MM.1S (cell line): ENCODE data around the gene RAB22A.
A peak's percentile ranks its signal among the peaks of the same experiment; 100 is the strongest.

ENCODE experiments used
- DNase-seq: peaks from one replicate; pipeline ENCODE4 v3.0.0-alpha.2; 2015
- H2AFZ ChIP-seq: fragments of 300-600 bp; sonication (generic); 2 replicates; pipeline ENCODE4 v1.6.0; 2016; ENCODE audit warnings: antibody characterized with exemption, low read length
- H3F3A ChIP-seq: fragments of 300-600 bp; sonication (generic); 2 replicates; pipeline ENCODE4 v1.6.1; 2016; ENCODE audit warnings: mild to moderate bottlenecking, antibody characterized with exemption, low read length, moderate library complexity, mixed read lengths; ENCODE audit not compliant: insufficient read depth
- H3K27ac ChIP-seq: fragments of 300-600 bp; sonication (generic); 2 replicates; pipeline ENCODE4 v1.5.1; 2016; ENCODE audit warnings: mild to moderate bottlenecking, low read length
- H3K27me3 ChIP-seq: fragments of 300-600 bp; sonication (generic); replicated peaks from 2 replicates; pipeline ENCODE4 v1.6.0; 2016; ENCODE audit warnings: low read length; ENCODE audit not compliant: insufficient read depth
- H3K36me3 ChIP-seq: fragments of 300-600 bp; sonication (generic); replicated peaks from 2 replicates; pipeline ENCODE4 v1.6.1; 2016; ENCODE audit warnings: mild to moderate bottlenecking, low read length, mixed read lengths; ENCODE audit not compliant: insufficient read depth
- H3K4me1 ChIP-seq: fragments of 300-600 bp; sonication (generic); 2 replicates; pipeline ENCODE4 v1.6.1; 2016; ENCODE audit warnings: low read length, mixed read lengths
- H3K4me2 ChIP-seq: fragments of 300-600 bp; sonication (generic); 2 replicates; pipeline ENCODE4 v1.6.0; 2016; ENCODE audit warnings: low read depth, low read length
- H3K4me3 ChIP-seq: fragments of 300-600 bp; sonication (generic); 2 replicates; pipeline ENCODE4 v1.5.1; 2016; ENCODE audit warnings: low read length, mixed read lengths
- H3K79me2 ChIP-seq: fragments of 300-600 bp; sonication (generic); 2 replicates; pipeline ENCODE4 v1.6.1; 2016; ENCODE audit warnings: mixed run types, low read length, mixed read lengths
- H3K9ac ChIP-seq: fragments of 300-600 bp; sonication (generic); 2 replicates; pipeline ENCODE4 v1.6.1; 2016; ENCODE audit warnings: low read length, mixed read lengths
- H3K9me2 ChIP-seq: fragments of 300-600 bp; sonication (generic); replicated peaks from 2 replicates; pipeline ENCODE4 v1.6.1; 2016; ENCODE audit warnings: mild to moderate bottlenecking, low read length, mixed read lengths; ENCODE audit not compliant: insufficient read depth
- H3K9me3 ChIP-seq: fragments of 300-600 bp; sonication (generic); replicated peaks from 2 replicates; pipeline ENCODE4 v1.6.1; 2016; ENCODE audit warnings: mild to moderate bottlenecking, low read length, mixed read lengths; ENCODE audit not compliant: insufficient read depth
- H4K20me1 ChIP-seq: fragments of 300-600 bp; sonication (generic); 2 replicates; pipeline ENCODE4 v1.6.1; 2016; ENCODE audit warnings: mild to moderate bottlenecking, low read length, moderate library complexity, mixed read lengths; ENCODE audit not compliant: insufficient read depth
- EZH2 ChIP-seq: fragments of 300-600 bp; sonication (generic); optimal IDR thresholded peaks from 2 replicates; pipeline ENCODE3; 2017; ENCODE audit warnings: low read depth, mild to moderate bottlenecking, antibody characterized with exemption, low read length, mixed read lengths
- EZH2phosphoT487 ChIP-seq: fragments of 300-600 bp; sonication (generic); IDR thresholded peaks from 2 replicates; pipeline ENCODE4 v1.6.1; 2018; ENCODE audit warnings: antibody characterized with exemption, low read length
- TF ChIP-seq, protein P1 (sequence below): fragments of 300-600 bp; sonication (generic); IDR thresholded peaks from 2 replicates; pipeline ENCODE4 v1.5.1; 2016; ENCODE audit warnings: antibody characterized with exemption, low read length, mixed read lengths

Gene RAB22A

DNA sequence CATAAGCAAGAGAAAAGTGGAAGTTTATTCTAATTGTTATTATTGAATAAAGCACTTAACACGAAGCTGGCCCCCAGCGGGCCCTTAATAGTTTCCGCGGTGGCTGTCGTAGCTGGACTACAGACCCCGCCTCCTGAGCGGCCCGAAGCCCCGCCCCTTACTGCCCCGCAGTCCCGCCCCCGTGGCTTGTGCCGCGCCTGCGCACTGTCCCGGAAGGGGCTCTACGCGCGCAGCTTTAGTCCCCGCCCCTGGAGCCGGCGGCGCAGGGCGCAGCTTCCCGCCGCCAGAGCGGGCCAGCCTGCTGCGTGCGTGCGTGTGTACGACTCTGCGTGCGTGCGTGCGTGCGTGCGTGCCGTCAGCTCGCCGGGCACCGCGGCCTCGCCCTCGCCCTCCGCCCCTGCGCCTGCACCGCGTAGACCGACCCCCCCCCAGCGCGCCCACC is 79.4 kb downstream of the RAB22A start, which contains the start of gene VAPB:
TSS of gene VAPB (plus strand) at position 348 of the 442 bp plus-strand sequence. CDS start 231 bp downstream, outside the sequence.
- Histone ChIP-seq H3K27me3 (no peaks in the 10 kb centered on the region), H3K9ac (peak within 1 kb of the TSS; percentile 97), H3K4me1 (peaks cover 7% of the 10 kb centered on the region), H3K9me2 (no peaks in the 10 kb centered on the region), H3K4me2 (peak within 1 kb of the TSS; percentile 72), H3F3A (no peaks in the 10 kb centered on the region), H3K27ac (peak within 1 kb of the TSS; percentile 76; the same call in 1 of the 2 replicates), H3K4me3 (peak within 1 kb of the TSS; percentile 84), H3K36me3 (no peaks in the 10 kb centered on the region), H2AFZ (peak within 1 kb of the TSS; percentile 76; the same call in 1 of the 2 replicates), H4K20me1 (peaks cover 2% of the 10 kb centered on the region; the same call in 1 of the 2 replicates), H3K79me2 (peaks cover 47% of the 10 kb centered on the region), H3K9me3 (no peaks in the 10 kb centered on the region)
- peak; percentile 97 for DNase-seq
- TF ChIP-seq, protein P1, sequence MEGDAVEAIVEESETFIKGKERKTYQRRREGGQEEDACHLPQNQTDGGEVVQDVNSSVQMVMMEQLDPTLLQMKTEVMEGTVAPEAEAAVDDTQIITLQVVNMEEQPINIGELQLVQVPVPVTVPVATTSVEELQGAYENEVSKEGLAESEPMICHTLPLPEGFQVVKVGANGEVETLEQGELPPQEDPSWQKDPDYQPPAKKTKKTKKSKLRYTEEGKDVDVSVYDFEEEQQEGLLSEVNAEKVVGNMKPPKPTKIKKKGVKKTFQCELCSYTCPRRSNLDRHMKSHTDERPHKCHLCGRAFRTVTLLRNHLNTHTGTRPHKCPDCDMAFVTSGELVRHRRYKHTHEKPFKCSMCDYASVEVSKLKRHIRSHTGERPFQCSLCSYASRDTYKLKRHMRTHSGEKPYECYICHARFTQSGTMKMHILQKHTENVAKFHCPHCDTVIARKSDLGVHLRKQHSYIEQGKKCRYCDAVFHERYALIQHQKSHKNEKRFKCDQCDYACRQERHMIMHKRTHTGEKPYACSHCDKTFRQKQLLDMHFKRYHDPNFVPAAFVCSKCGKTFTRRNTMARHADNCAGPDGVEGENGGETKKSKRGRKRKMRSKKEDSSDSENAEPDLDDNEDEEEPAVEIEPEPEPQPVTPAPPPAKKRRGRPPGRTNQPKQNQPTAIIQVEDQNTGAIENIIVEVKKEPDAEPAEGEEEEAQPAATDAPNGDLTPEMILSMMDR: no peak
- TF ChIP-seq EZH2 (no peak), EZH2phosphoT487 (no peak)

DNA sequence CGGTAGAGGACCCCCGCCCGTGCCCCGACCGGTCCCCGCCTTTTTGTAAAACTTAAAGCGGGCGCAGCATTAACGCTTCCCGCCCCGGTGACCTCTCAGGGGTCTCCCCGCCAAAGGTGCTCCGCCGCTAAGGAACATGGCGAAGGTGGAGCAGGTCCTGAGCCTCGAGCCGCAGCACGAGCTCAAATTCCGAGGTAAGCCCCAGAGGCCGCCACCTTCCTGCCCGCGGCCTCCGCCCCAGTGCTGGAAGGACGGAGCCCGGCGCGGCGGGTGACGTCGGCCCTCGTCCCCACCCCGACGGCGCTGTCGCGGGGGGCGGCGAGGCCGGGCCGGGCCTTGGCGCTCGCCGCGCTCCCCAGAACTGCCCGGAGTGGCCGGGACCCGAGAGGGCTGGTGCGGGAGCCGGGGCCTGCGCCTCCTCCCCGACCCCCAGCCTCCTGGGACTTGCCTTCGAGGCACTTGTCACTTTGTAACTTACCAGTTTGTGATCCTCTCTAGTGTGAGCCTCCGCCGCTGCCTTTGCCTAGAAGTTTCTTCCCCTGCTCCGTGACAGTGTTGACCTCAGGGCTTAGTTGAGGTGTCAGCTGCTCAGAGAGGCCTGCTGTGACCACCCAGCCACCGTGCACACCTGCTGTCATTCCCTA is 79.9 kb downstream of the RAB22A start:
- peak overlapping the region; percentile 76; the same call in 1 of the 2 replicates for H2AFZ ChIP-seq
- TF ChIP-seq, protein P1: no peak
- TF ChIP-seq EZH2 (no peak), EZH2phosphoT487 (no peak)
- no peaks in the 10 kb centered on the region for H3K9me3 ChIP-seq
- peak overlapping the region; percentile 76; the same call in 1 of the 2 replicates for H3K27ac ChIP-seq
- H3F3A ChIP-seq: no peaks in the 10 kb centered on the region
- H3K79me2 ChIP-seq: peaks cover 53% of the 10 kb centered on the region
- no peaks in the 10 kb centered on the region for H3K27me3 ChIP-seq
- peak; percentile 51 for DNase-seq
- peak overlapping the region; percentile 72 for H3K4me2 ChIP-seq
- H3K36me3 ChIP-seq: no peaks in the 10 kb centered on the region
- no peaks in the 10 kb centered on the region for H3K9me2 ChIP-seq
- H4K20me1 ChIP-seq: peaks cover 7% of the 10 kb centered on the region; the same call in 1 of the 2 replicates
- H3K9ac ChIP-seq: peak overlapping the region; percentile 97
- H3K4me3 ChIP-seq: peak overlapping the region; percentile 84
- H3K4me1 ChIP-seq: peaks cover 7% of the 10 kb centered on the region

DNA sequence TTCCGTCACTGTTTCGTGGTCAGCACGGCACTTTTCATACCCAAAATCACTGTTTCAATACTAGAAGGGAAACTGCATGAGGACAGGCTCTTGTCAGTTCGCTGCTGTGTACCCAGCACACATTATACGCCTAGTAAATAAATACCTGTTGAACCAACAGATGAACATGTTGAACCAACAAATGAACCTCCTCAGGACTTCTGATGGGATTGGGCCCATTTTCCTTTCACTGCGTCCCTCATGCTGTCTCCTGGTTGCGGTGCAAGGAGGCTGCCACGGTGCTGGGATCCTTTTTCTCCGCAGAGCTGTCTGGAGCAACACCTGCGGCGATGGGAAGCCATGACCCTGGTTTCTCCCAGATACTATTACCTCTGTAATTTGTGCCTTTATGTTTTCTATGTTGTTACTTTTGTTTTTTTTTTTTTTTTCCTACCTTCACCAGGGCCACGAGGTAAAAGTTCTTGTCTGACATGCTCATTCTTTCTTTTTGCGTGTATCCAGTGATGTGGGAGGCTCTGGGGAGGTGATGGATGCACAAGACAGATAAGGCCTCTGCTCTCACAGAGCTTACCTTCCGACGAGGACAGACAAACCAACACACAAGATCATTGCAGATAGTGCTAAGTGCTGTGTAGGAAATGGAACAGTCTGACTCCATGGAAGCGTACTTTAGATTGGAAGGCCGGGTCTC is 80.6 kb downstream of the RAB22A start:
- Histone ChIP-seq H3K27me3 (no peaks in the 10 kb centered on the region), H3K4me3 (peak overlapping the region; percentile 84), H2AFZ (peak overlapping the region; percentile 23; the same call in 1 of the 2 replicates), H3F3A (no peaks in the 10 kb centered on the region), H3K4me2 (peak overlapping the region; percentile 72), H3K79me2 (peaks cover 59% of the 10 kb centered on the region), H3K9me3 (no peaks in the 10 kb centered on the region), H4K20me1 (peaks cover 7% of the 10 kb centered on the region; the same call in 1 of the 2 replicates), H3K36me3 (no peaks in the 10 kb centered on the region), H3K27ac (peak overlapping the region; percentile 76; the same call in 1 of the 2 replicates), H3K9me2 (no peaks in the 10 kb centered on the region), H3K9ac (peak overlapping the region; percentile 97), H3K4me1 (peaks cover 7% of the 10 kb centered on the region)
- DNase-seq: no peak
- TF ChIP-seq, protein P1: no peak
- TF ChIP-seq EZH2phosphoT487 (no peak), EZH2 (no peak)
